ENCODE data around the gene IHH.

The IHH gene

GRCh38 chr2:219058541-219059374, 2.0 kb downstream of the IHH start:
- H3K4me3 Mint-ChIP-seq, result no peak overlapping the region

GRCh38 chr2:219057709-219058540, 2.8 kb downstream of the IHH start:
- ATAC-seq, result peak; percentile 86

More at GRCh38 chr2:219058541-219059374, 2.0 kb downstream of the IHH start:
- Mint-ChIP-seq H3K27ac (no peak overlapping the region), H3K36me3 (no peaks in the 10 kb centered on the region), H3K9me3 (no peaks in the 10 kb centered on the region), H3K4me1 (peaks cover 36% of the 10 kb centered on the region), H3K27me3 (peaks cover 92% of the 10 kb centered on the region)
- no peak for ATAC-seq

GRCh38 chr2:219056896-219057708, 3.6 kb downstream of the IHH start:
- peaks cover 36% of the 10 kb centered on the region for H3K4me1 Mint-ChIP-seq
- ATAC-seq, result no peak
- H3K27me3 Mint-ChIP-seq, result peaks cover 90% of the 10 kb centered on the region
- H3K36me3 Mint-ChIP-seq, result no peaks in the 10 kb centered on the region
- H3K9me3 Mint-ChIP-seq, result no peaks in the 10 kb centered on the region
- H3K4me3 Mint-ChIP-seq, result no peak overlapping the region
- H3K27ac Mint-ChIP-seq, result no peak overlapping the region

More at GRCh38 chr2:219057709-219058540, 2.8 kb downstream of the IHH start:
- H3K4me1 Mint-ChIP-seq, result peaks cover 36% of the 10 kb centered on the region
- peaks cover 94% of the 10 kb centered on the region for H3K27me3 Mint-ChIP-seq
- no peak overlapping the region for H3K27ac Mint-ChIP-seq
- peak overlapping the region; percentile 56 for H3K4me3 Mint-ChIP-seq
- H3K36me3 Mint-ChIP-seq, result no peaks in the 10 kb centered on the region
- no peaks in the 10 kb centered on the region for H3K9me3 Mint-ChIP-seq

GRCh38 chr2:219056176-219056895, 4.4 kb downstream of the IHH start:
- Mint-ChIP-seq H3K36me3 (no peaks in the 10 kb centered on the region), H3K9me3 (no peaks in the 10 kb centered on the region), H3K4me3 (no peak overlapping the region), H3K4me1 (peaks cover 33% of the 10 kb centered on the region), H3K27ac (no peak overlapping the region), H3K27me3 (peaks cover 90% of the 10 kb centered on the region)
- no peak for ATAC-seq

- Mint-ChIP-seq H3K4me3 (no peak overlapping the region), H3K27ac (no peak overlapping the region), H3K27me3 (peaks cover 94% of the 10 kb centered on the region), H3K36me3 (no peaks in the 10 kb centered on the region), H3K4me1 (peaks cover 29% of the 10 kb centered on the region), H3K9me3 (no peaks in the 10 kb centered on the region)
- ATAC-seq, result no peak
Observed at GRCh38 chr2:219054956-219055903, 5.5 kb downstream of the IHH start.

- ATAC-seq, result no peak
- Mint-ChIP-seq H3K27ac (no peak overlapping the region), H3K36me3 (no peaks in the 10 kb centered on the region), H3K9me3 (no peaks in the 10 kb centered on the region), H3K4me3 (no peak overlapping the region), H3K4me1 (no peaks in the 10 kb centered on the region), H3K27me3 (peaks cover 91% of the 10 kb centered on the region)
Observed at GRCh38 chr2:219049282-219049681, 11.4 kb downstream of the IHH start.

- H3K4me3 Mint-ChIP-seq, result no peak overlapping the region
- ATAC-seq, result no peak
- peaks cover 95% of the 10 kb centered on the region for H3K27me3 Mint-ChIP-seq
- no peak overlapping the region for H3K27ac Mint-ChIP-seq
- H3K4me1 Mint-ChIP-seq, result peaks cover 5% of the 10 kb centered on the region
- H3K36me3 Mint-ChIP-seq, result no peaks in the 10 kb centered on the region
- no peaks in the 10 kb centered on the region for H3K9me3 Mint-ChIP-seq
Observed at GRCh38 chr2:219045937-219046550, 14.7 kb downstream of the IHH start.

GRCh38 chr2:219042750-219043149, 18.0 kb downstream of the IHH start:
- Mint-ChIP-seq H3K27me3 (peaks cover 82% of the 10 kb centered on the region), H3K36me3 (no peaks in the 10 kb centered on the region), H3K27ac (no peak overlapping the region), H3K9me3 (peaks cover 3% of the 10 kb centered on the region), H3K4me3 (no peak overlapping the region), H3K4me1 (peaks cover 7% of the 10 kb centered on the region)
- ATAC-seq, result no peak

GRCh38 chr2:219042157-219042556, 18.6 kb downstream of the IHH start:
- Mint-ChIP-seq H3K36me3 (no peaks in the 10 kb centered on the region), H3K27ac (no peak overlapping the region), H3K4me1 (peaks cover 7% of the 10 kb centered on the region), H3K9me3 (peaks cover 3% of the 10 kb centered on the region), H3K27me3 (peaks cover 82% of the 10 kb centered on the region), H3K4me3 (no peak overlapping the region)
- ATAC-seq, result no peak

GRCh38 chr2:219041252-219041651, 19.5 kb downstream of the IHH start, which contains the start of gene CFAP65:
Gene CFAP65 (minus strand): TSS chr2:219041516. CDS start chr2:219039048, 2,468 bp downstream.
- Mint-ChIP-seq H3K27ac (no peak within 1 kb of the TSS), H3K9me3 (peaks cover 3% of the 10 kb centered on the region), H3K27me3 (peaks cover 84% of the 10 kb centered on the region), H3K4me3 (peak within 1 kb of the TSS; percentile 44), H3K36me3 (no peaks in the 10 kb centered on the region), H3K4me1 (peaks cover 7% of the 10 kb centered on the region)
- no peak for ATAC-seq

GRCh38 chr2:219038600-219038999, 22.1 kb downstream of the IHH start:
- Mint-ChIP-seq H3K36me3 (no peaks in the 10 kb centered on the region), H3K27ac (no peak overlapping the region), H3K4me3 (no peak overlapping the region), H3K9me3 (peaks cover 3% of the 10 kb centered on the region), H3K27me3 (peaks cover 86% of the 10 kb centered on the region), H3K4me1 (peaks cover 7% of the 10 kb centered on the region)
- peak; percentile 44 for ATAC-seq

GRCh38 chr2:219037783-219038499, 22.8 kb downstream of the IHH start:
- H3K4me1 Mint-ChIP-seq, result peaks cover 7% of the 10 kb centered on the region
- peaks cover 86% of the 10 kb centered on the region for H3K27me3 Mint-ChIP-seq
- peak; percentile 52 for ATAC-seq
- no peak overlapping the region for H3K27ac Mint-ChIP-seq
- no peak overlapping the region for H3K4me3 Mint-ChIP-seq
- H3K9me3 Mint-ChIP-seq, result peaks cover 3% of the 10 kb centered on the region
- H3K36me3 Mint-ChIP-seq, result no peaks in the 10 kb centered on the region

GRCh38 chr2:219035942-219036341, 24.8 kb downstream of the IHH start:
- Mint-ChIP-seq H3K36me3 (no peaks in the 10 kb centered on the region), H3K9me3 (peaks cover 3% of the 10 kb centered on the region), H3K27me3 (peaks cover 86% of the 10 kb centered on the region), H3K4me1 (peaks cover under 1% of the 10 kb centered on the region), H3K27ac (no peak overlapping the region), H3K4me3 (no peak overlapping the region)
- ATAC-seq, result no peak

Measured in stimulated activated memory B cell treated with anti-CD40 and anti-IgM and Interleukin-4, amounts not matched to agents 10 μg/mL and 1 μg/mL and 100 μg/mL, for 72 hours (primary cell).